Nephron (organoid): ENCODE measurements around the gene NTM.

Source experiments
- H3K27ac Mint-ChIP-seq, 3 experiments: 2 replicates each; pipeline ENCODE4 v1.8.0; 2020; ENCODE audit warnings: mixed read lengths in 3 of 3, mild to moderate bottlenecking in 2 of 3, moderate library complexity in 1 of 3
- H3K27me3 Mint-ChIP-seq: 2 replicates; pipeline ENCODE4 v1.8.0; 2021; ENCODE audit warnings: low read depth, mild to moderate bottlenecking, moderate library complexity, mixed read lengths
- H3K36me3 Mint-ChIP-seq: 2 replicates; pipeline ENCODE4 v1.8.0; 2020; ENCODE audit warnings: low read depth, mixed read lengths
- H3K4me1 Mint-ChIP-seq: 2 replicates; pipeline ENCODE4 v1.8.0; 2020; ENCODE audit warnings: mixed read lengths
- H3K4me3 Mint-ChIP-seq, 3 experiments: 2 replicates each; pipeline ENCODE4 v1.8.0; 2020; ENCODE audit warnings: mild to moderate bottlenecking in 3 of 3, mixed read lengths in 3 of 3, moderate library complexity in 2 of 3
- H3K9me3 Mint-ChIP-seq: 2 replicates; pipeline ENCODE4 v1.8.0; 2020; ENCODE audit warnings: mixed read lengths
- TF ChIP-seq, protein P1 (sequence below), 3 experiments: fragments of 200-600 bp; sonication (generic); IDR thresholded peaks; one replicate each; pipeline ENCODE4 v1.5.0; 2021; ENCODE audit warnings: antibody characterized with exemption in 3 of 3; ENCODE audit not compliant: unreplicated experiment in 3 of 3

Gene NTM

DNA sequence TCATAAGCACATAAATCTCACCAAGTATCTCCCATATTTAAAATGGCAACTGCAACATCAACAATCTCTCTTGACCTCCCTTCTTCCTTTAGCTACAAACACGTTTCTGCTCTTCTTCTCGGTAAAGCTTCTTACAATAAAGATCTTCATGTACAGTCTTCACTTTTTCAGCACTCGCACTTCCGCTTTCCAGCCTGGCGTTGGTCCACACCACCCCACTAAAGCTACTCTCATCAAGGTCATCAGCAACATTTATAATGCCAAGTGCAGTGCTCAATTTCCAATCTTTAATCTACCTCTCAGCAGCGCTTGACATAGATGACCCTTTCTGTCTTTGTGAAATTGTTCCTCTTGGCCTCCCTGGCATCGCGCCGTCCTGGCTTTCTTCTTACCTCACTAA lies 33.6 kb downstream of the NTM start:
- TF ChIP-seq, protein P1, sequence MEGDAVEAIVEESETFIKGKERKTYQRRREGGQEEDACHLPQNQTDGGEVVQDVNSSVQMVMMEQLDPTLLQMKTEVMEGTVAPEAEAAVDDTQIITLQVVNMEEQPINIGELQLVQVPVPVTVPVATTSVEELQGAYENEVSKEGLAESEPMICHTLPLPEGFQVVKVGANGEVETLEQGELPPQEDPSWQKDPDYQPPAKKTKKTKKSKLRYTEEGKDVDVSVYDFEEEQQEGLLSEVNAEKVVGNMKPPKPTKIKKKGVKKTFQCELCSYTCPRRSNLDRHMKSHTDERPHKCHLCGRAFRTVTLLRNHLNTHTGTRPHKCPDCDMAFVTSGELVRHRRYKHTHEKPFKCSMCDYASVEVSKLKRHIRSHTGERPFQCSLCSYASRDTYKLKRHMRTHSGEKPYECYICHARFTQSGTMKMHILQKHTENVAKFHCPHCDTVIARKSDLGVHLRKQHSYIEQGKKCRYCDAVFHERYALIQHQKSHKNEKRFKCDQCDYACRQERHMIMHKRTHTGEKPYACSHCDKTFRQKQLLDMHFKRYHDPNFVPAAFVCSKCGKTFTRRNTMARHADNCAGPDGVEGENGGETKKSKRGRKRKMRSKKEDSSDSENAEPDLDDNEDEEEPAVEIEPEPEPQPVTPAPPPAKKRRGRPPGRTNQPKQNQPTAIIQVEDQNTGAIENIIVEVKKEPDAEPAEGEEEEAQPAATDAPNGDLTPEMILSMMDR (IDR thresholded peaks at IDR 0.05; ENCODE audit: unreplicated experiment in 3 of 3): no peak
- H3K27me3 Mint-ChIP-seq: peaks cover 13% of the 10 kb centered on the region
- no peak overlapping the region for H3K4me3 Mint-ChIP-seq
- H3K9me3 Mint-ChIP-seq: no peaks in the 10 kb centered on the region
- no peak overlapping the region for H3K27ac Mint-ChIP-seq
- H3K4me1 Mint-ChIP-seq: no peaks in the 10 kb centered on the region
- no peaks in the 10 kb centered on the region for H3K36me3 Mint-ChIP-seq

DNA sequence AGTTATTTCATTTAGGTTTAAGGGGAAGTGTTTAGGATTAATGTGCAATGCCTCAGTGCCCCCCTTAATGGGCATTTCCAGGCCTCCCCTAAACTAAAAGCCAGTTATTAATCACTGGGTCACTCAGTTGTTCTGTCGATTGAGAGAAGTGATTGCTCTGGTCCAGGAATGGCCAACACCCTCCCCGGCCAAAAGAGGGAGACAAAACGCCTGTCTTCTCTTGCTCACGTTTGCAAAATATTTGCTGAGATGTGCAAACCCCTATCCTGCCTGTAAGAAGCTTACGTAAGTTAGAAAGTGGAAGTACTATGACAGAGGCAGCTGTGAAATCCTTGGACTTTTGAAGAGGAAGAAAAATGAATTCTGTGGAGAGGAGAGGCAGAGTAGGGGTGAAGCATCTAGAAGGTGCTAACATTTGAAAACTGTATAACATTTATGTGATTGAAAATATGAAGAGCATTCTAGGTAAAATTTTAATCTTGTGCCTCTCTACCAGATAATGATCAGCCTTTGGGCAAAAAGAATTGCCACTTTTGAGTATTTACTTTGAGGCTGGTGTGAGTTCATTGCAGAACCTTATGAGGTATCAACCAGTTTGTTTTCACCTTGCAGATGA lies 37.7 kb downstream of the NTM start:
- TF ChIP-seq, protein P1 (IDR thresholded peaks at IDR 0.05; ENCODE audit: unreplicated experiment in 3 of 3): peak; percentile 39 to 69 (median 60)
- no peaks in the 10 kb centered on the region for H3K36me3 Mint-ChIP-seq
- H3K4me3 Mint-ChIP-seq: no peak overlapping the region
- H3K27me3 Mint-ChIP-seq: peaks cover 21% of the 10 kb centered on the region
- H3K4me1 Mint-ChIP-seq: peaks cover 9% of the 10 kb centered on the region
- H3K9me3 Mint-ChIP-seq: no peaks in the 10 kb centered on the region
- peak overlapping the region in 1 of 3 experiments; percentile 63 for H3K27ac Mint-ChIP-seq

DNA sequence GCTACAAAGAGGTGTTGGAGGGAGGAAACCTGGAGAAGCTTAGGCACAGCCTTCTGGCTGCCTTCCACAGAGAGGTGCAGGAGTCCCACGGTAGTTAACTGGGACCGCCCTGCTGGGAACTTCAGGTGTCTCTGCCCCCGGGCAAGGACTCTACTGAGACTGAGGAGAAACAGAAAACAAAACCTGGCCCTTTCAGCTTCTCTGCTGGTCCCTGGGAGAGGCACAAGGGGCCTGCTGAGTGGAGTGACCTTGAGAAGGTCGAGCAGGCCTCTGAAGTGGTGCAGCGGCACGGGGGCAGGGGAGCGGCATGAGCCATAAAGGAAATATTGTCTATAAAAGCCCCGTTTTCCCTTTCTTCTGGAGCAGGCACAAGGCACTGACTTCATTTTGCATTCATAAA lies 38.9 kb downstream of the NTM start:
- H3K36me3 Mint-ChIP-seq: no peaks in the 10 kb centered on the region
- no peaks in the 10 kb centered on the region for H3K9me3 Mint-ChIP-seq

DNA sequence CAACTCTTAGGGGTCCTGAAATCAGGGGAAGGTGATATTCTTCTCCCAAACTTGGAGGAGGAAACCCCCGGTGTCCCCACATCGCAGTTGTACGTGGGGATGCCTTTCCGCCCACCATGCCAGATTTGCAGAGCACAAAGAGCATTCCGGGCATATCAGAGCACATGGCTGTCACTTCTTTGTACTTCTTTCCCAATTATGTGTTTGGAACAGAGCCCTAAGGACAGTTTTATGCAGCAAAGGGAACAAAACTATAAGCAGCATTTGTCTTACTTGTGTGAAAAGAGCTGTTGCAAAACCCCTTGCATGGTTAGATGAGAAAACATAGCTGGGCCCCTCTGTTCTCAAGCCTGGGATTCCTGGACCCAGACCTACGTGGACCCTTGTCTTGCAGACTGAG lies 41.2 kb downstream of the NTM start:
- TF ChIP-seq, protein P1 (IDR thresholded peaks at IDR 0.05; ENCODE audit: unreplicated experiment in 3 of 3): no peak
- H3K27me3 Mint-ChIP-seq: peaks cover 20% of the 10 kb centered on the region
- no peaks in the 10 kb centered on the region for H3K9me3 Mint-ChIP-seq
- H3K27ac Mint-ChIP-seq: no peak overlapping the region
- H3K4me3 Mint-ChIP-seq: no peak overlapping the region
- peaks cover 9% of the 10 kb centered on the region for H3K4me1 Mint-ChIP-seq
- H3K36me3 Mint-ChIP-seq: no peaks in the 10 kb centered on the region

More for the DNA sequence above, 38.9 kb downstream of the NTM start:
- H3K27ac Mint-ChIP-seq: no peak overlapping the region
- TF ChIP-seq, protein P1 (IDR thresholded peaks at IDR 0.05; ENCODE audit: unreplicated experiment in 3 of 3): no peak
- no peak overlapping the region for H3K4me3 Mint-ChIP-seq
- peaks cover 21% of the 10 kb centered on the region for H3K27me3 Mint-ChIP-seq
- peaks cover 9% of the 10 kb centered on the region for H3K4me1 Mint-ChIP-seq

DNA sequence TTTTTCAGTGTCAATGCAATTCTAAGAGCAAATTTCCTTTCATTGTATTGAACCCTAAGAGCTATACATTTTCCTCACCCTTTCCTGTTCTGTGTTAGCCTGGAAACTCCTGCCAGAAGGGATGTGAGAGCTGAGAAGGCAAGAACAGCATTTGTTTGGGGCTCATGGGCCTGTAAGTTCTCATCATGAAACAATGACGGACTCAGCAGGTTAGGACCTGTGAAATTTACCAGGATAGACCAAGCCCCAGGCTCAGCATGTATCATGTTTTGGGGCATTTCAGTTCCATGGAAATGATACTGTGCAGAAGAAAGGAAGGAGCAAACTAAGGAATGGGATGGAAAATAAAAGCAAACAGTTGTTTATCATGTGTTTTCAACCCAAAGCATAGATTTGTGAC lies 41.6 kb downstream of the NTM start:
- Mint-ChIP-seq H3K4me3 (no peak overlapping the region), H3K36me3 (no peaks in the 10 kb centered on the region), H3K9me3 (no peaks in the 10 kb centered on the region), H3K4me1 (peaks cover 9% of the 10 kb centered on the region), H3K27ac (no peak overlapping the region), H3K27me3 (peaks cover 16% of the 10 kb centered on the region)
- TF ChIP-seq, protein P1 (IDR thresholded peaks at IDR 0.05; ENCODE audit: unreplicated experiment in 3 of 3): no peak

DNA sequence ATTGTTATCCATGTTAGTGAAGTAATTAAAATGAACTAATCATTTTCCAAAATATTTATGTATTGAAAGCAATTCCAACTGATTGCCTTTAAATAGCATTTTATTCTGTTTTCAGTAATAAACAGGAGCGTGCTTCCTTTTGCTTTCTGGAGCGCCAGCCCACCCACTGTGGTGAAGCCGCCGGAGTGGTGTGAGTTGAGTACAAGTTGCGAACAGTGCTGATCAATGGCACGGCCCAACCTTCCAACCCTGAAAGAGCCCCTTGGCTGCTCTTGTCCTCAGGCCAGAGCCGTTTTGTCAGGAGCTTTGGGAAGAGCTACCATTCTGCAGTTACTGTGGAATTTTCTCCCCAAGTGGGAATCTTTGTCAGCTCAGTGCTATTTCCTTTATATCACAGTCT lies 42.8 kb downstream of the NTM start:
- TF ChIP-seq, protein P1 (IDR thresholded peaks at IDR 0.05; ENCODE audit: unreplicated experiment in 3 of 3): no peak
- Mint-ChIP-seq H3K27ac (no peak overlapping the region), H3K36me3 (no peaks in the 10 kb centered on the region), H3K27me3 (peaks cover 8% of the 10 kb centered on the region), H3K4me3 (no peak overlapping the region), H3K4me1 (peaks cover 9% of the 10 kb centered on the region), H3K9me3 (no peaks in the 10 kb centered on the region)
